ENCODE measurements around the gene OR10C1.

OR10C1 gene

DNA sequence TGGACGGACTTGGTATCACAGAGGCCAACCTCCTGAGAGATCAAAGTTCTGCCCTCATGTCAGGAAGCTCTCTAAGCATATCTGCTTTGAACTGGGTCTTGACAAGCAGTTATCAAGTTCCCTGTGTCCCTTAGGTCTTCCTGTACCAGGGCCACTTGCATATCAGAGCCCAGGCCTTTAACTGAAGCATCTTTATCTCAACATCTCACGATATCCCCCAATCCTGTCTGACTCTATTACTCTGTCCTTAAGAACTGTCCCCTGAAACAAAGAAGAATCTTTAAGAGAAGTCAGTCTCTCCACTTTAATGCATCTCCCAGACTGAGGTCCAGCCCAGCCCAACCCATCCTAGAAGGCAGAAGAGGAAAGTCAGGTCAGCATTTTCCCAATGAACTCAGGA is 40.5 kb downstream of the OR10C1 start:
- DNase-seq: no peak

DNA sequence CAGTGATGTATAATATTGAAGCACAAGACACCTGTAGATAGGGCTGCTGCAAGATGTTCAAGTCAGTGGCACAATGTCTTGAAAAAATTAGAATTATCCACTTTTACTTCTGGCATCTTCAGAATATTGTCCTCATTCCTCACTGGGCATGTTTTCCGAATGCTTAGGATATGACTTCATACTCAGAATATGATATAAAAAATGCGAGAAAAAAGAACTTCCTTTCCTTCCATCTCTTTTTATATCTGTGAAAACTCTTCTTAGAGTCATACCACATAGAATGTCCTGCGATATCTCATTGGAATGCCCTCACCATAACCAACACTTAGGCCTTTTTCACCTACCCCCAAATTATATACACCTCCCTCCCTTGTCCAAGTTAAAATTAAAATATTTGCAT is 44.1 kb downstream of the OR10C1 start:
- DNase-seq: no peak

DNA sequence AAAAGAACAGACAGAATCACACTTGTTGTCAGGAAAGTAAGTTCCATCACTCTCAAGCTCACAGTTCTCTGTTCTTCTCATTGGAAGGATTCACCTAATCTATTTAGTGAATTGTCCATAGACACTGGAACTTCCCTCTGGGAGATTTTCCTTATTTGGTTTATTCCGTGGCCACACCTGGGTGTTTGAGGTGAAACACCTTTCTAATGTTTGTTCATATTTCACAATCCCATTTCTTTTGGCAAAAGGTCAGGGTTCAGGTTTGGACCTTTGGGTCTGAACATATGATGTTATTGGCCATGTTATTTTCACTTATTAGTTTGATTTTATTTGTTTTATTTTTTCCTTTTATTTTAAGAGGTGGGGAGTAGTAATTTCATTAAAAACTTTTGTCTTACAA is 44.6 kb downstream of the OR10C1 start:
- no peak for DNase-seq

DNA sequence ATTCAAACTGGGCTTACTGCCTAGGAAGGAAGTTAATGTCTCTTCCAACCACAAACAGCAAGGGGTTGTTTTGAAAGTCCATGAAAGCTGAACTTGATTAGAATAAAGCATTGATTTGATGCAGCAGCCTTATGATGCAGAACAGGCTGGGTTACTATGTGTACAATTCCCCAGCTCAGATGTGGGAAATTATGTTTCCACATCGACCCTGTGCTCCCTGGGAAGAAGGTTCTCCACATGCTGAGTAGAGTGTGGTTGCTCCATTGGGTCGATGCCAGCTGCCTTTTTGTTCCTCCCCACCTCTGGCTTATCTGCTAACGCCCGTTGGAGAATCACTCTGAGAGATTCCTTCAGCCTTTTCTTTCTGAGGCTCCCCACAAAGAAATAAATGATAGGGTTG is 47.5 kb downstream of the OR10C1 start:
- no peak for DNase-seq

DNA sequence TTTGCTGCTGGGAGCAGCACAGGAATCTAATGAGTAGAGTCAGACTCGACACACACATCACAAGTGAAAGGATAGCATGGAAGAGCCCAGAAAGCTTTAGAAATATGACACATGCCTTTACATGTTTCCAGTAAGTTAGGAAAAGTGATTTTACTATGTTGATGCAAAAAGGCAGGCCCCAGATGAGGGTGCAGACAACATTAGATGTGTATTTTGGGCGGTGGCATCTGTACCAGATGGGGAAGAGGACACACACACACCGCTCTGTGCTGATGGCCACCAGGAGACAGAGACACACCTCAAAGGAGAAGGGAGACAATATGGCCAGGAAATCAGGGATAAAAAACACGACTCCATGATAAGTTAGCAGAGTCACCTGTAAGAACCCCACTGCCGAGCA is 48.0 kb downstream of the OR10C1 start:
- no peak for DNase-seq

DNA sequence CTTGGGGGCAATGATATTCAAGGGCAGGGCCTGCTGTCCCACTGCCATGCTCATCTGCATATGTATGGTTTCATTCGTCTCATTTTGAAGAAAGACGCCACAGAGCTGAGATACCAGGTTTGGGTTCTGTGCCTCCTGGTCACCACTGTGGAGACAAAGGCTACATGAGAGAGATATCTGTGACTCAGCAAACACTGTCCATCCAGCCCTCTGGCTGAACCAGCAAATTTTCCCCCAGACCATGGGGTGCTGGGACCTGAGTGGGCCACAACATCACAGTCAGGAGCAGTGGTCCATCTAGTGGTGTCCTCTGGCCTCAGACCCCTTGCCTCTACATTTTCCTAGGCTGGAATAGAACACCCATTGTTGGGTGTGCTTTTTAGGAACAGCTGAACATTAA is 48.6 kb downstream of the OR10C1 start, which contains the start of gene MAS1L:
Gene MAS1L (minus strand): TSS at position 297 of the 400 bp plus-strand sequence. CDS start 54 bp downstream, at position 243.
- DNase-seq: no peak

DNA sequence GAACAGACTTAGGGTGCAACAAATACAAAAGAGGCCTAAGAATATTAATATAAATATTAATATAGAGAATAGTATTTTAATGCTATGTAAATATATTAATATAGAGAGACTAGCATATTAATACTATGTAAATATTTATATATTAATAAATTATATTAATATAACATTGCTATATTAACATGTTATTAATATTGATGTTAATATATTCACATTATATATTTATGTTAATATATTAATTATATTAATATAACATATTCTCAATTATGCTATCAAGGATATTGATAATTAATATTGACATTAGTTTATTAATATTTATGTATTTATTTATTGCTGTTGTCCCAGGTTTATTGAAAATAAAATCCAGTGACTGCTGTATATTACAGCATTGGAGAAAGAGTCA is 49.8 kb downstream of the OR10C1 start:
- no peak for DNase-seq

DNA sequence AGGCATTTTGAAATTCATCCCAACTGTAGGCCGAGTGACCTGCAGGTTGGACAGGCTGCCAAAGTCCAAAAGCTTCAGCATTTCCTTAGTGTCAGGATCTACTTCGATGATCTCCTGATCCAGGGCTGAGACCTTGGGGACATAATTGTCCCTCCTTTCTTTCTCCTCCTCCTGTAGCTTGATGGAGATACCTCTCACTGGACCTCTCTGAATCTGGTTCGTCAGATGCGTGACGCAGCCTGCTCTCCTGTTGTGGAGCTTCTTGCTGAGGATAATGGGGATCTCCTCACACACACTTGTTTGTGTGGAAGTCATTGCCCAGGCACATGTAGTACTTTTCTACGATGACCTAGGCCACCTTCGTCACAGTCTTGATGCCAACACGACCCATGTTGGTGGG is 50.2 kb downstream of the OR10C1 start:
- DNase-seq: no peak

DNA sequence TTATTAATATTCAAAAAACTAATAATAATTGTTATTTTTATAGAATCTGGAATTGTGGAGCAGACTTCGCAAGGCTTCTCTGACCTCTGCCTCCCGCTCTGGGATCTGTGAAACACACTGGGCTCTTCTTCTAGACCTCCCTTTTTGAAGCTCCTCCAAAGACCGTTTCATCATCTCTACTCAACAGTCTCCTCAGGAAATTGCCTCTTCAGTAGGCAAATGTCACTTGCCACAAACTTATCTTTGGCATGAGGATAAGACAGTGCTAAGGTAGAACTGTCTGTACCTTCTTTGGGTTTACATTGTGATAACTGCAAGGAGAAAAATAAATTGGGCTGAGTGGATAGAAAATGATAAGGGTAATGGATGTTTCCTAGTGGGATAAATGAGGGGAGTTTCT is 50.9 kb downstream of the OR10C1 start:
- no peak for DNase-seq

DNA sequence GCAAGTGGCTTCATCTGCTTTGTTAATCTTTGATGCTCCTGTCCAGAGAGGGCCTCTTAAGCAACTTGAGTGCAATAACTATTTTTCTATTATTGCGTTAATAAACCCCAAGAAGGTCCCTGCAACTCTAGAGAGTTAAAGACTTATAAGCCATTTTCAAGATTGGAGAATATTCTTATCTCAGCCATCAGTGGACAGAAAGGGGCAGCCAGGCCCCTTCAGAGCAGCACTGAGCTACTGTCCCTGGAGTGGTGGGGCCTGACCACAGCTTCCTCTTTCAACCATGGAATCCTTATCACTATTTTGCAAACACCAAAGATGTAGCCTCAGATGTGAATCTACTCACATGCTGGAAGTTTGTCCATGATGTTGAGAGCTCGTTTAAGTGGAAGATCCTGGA is 51.4 kb downstream of the OR10C1 start:
- DNase-seq: no peak
